ENCODE data around the gene TIGD3.

Gene TIGD3, protein sequence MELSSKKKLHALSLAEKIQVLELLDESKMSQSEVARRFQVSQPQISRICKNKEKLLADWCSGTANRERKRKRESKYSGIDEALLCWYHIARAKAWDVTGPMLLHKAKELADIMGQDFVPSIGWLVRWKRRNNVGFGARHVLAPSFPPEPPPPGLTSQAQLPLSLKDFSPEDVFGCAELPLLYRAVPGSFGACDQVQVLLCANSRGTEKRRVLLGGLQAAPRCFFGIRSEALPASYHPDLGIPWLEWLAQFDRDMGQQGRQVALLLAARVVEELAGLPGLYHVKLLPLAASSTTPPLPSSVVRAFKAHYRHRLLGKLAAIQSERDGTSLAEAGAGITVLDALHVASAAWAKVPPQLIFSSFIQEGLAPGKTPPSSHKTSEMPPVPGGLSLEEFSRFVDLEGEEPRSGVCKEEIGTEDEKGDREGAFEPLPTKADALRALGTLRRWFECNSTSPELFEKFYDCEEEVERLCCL

DNA sequence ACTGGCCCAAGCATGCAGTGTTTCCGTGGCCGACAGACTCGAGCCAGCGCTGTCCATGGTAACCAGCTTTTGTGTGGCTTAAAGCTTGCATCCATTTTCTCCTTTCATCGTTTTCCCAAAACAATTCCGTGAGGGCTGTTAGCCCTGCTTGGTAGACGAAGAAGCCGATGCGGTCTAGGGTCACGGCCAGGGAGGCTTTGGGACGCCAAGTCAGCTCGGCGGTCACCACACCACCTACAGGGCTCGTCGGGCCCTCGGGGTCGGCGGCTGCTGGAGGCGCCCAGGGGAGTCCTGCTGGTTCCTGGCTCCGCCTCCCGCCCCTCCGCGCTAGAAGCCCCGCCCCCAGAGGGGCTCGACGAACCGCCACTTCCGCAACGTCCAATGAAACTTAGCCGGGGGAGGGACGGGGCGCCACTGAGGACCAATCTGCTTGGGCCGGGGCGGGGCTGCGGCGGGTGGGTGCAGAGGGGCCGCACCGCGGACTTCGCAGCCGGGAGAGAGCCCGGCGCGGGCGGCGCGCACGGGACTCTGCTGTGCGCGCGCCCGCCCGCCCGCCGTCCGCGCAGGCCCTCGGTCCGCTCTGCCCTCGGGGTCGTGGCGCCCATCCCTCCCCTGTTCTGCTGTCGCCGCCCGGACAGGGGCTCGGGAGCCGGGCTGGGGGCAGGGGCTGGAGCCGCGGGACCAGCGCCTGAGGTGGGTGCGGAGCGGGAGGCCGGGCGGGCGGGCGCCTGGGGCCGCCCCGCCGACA lies at the start of gene TIGD3:
Gene TIGD3, plus strand, starts transcription at position 487 of the 748 bp plus-strand sequence. CDS start 1,058 bp downstream, outside the sequence.
- peak; percentile 95 for DNase-seq (ENCODE audit: low read depth, low spot score)

GRCh38 chr11:65305501-65306268 lies 48.9 kb upstream of the TIGD3 start:
- no peak for DNase-seq (ENCODE audit: low read depth, low spot score)

DNA sequence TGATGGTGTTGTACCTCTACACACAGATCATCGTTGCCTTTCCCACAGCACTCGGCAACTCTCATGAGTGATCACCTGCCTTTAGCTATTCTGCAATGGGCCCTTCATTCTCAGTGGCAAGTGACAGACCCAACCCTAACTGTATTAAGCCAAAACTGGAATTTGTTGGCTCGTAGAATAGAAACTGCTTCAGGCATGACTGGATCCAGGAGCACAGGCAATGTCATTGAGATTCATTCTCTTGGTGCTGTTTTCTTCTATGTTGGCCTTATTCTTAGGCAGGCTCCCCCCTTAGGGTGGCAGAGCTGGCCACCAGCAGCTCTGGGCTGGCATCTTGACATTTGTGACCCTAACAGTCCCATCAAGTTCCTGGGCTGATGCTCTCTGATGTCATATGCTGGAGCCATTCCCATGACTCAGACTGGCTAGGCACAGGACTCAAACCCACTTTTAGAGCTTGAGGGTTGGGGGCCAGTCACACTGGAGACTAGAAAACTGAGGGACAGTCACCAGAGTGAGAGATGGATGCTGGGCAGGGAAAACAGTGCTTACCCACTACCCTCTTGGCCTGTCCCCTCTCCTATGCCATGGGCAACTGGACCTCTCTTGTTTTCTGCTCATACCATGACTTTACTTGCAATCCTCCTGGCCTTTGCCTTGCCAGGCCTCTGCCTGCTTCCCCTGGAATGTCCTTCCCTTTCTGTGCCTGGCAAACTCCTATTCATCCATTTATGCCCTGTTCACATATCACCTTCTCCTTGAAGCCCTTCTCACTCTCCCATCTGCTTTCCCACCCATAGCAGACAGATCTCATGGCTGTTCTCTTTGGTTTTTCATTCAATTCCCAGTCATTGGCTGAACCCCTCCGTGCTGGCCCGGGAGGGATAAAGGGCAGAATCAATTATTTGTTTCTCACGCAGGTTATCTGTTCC lies 47.0 kb upstream of the TIGD3 start:
- no peak for DNase-seq (ENCODE audit: low read depth, low spot score)

DNA sequence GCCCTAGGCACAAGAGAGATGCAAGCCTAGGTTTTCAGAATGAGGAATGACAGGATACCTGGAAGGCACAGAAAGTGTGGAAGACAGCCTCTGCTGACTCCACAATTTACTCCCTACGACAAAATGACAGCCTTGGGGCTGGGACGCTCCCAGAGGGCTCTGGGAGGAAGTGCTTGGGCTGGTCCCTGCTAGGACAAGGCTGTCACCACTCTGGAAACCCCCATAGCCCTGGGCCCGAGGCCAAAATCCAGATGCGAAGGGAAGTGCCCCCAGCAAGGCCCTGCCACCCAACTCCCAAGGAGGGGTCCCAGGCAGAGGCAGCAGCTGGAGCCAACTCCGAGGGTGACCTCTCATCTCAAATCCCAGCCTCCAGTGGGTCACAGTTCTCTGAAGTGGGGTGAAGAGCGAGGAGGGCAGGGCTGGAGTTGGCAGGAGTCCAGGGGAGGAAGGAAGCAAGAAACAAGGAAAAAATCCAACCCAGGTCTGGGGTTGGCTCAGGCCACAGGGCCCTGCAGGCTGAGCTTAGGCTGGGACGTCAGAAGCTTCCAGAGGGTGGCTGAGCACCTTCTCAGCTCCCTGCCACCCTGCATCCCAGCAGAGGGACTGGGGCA lies 46.2 kb upstream of the TIGD3 start:
- no peak for DNase-seq (ENCODE audit: low read depth, low spot score)

GRCh38 chr11:65309006-65309405 lies 45.5 kb upstream of the TIGD3 start:
- DNase-seq (ENCODE audit: low read depth, low spot score): no peak

DNA sequence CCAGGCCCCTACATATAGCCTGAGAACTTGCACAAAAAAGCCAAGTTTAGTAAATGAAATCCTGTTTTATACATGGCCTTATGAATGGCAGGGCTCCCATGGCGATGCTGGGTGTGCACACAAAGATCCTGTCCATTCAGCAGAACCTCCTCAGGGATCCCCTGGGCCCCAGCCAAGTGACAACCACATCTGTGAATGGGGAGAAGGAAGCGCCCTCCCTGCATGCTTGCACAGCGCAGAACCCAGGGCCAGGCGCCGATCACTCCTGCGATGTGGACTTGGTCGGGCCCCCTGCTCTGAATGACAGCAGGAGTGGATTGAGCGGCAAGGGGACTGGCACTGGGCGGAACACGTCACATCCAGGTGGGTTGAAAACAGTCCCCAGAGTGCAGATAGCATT lies 44.3 kb upstream of the TIGD3 start:
- DNase-seq (ENCODE audit: low read depth, low spot score): no peak

DNA sequence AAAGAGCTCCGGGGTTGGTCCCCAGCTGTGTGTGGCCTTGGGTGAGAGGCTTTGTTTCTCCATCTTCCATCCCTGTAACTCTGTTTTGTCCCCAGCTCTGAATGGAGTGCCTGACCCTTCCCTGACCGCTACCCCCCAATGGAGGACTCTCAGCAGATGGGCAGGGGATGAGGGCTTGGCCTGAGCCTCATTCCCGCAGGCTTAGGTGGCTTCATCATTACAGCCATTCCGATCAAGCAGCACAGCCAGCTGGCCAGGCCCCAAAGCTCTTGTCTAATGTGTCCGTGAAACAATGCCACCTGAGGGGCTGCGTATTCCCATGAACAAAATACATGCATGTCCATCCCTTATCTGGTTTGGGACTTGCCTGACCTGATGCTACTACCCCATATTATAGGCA lies 43.8 kb upstream of the TIGD3 start:
- no peak for DNase-seq (ENCODE audit: low read depth, low spot score)

DNA sequence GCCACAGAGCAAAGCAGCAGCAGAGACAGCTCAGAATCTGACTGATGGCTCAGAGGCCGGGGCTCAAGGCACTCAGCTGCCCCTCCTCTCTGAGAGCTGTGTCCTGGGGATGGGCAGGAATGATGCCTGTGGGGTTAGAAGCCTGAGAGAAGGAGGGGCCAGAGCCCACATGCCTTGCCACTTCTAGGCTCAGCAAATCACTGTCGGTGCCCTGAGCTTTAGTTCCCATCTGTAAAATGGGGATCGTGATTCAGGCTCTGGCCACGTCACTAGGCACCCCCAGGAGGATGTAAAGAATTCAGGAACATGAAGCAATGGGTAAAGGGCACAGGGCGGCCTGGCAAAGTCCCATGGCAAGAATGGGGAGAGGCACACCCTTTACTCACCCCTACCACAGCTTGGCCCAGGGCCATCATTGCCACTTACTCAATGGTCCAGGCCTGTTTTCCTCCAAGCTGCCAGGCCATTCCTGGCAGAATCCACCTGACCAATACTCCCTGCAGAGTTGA lies 43.3 kb upstream of the TIGD3 start:
- no peak for DNase-seq (ENCODE audit: low read depth, low spot score)

GRCh38 chr11:65314501-65315203 lies 39.9 kb upstream of the TIGD3 start, which contains the start of gene CDC42EP2:
Gene CDC42EP2 (plus strand): TSS chr11:65314866. CDS start chr11:65320899, 6,033 bp downstream.
- DNase-seq (ENCODE audit: low read depth, low spot score): peak; percentile 53

DNA sequence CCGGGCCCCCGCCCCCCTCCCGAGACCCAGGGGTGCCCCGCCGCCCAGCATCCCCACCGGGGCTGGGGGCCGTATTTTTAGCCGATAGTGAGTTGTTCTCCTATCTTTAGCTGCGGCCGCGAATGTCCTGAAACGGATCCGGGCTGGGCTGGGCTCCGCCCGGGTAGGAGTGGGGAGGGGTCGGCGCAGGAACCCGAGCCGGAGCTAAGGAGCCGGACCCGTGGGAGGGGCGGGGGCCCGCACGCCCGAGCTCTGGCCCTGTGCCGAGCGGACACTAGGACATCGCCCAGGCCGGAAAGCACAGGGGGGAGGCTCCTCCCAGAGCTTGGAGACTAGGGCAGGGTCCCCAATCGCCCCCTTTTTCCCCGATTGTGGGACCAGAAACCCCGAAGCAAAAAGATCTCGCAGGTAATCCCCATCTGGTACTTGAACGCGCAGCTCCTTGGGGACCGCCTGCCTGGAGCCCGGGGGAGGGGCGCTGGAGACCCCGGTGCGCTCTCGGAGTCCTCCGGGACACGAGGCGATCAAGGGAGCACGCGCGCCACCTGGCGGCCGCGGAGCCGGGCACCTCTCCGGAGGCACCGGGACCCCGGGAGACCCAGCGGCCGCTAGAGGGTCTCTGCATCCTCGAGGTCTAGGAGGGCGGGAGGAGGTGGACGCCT lies 39.2 kb upstream of the TIGD3 start:
- DNase-seq (ENCODE audit: low read depth, low spot score): peak; percentile 62

DNA sequence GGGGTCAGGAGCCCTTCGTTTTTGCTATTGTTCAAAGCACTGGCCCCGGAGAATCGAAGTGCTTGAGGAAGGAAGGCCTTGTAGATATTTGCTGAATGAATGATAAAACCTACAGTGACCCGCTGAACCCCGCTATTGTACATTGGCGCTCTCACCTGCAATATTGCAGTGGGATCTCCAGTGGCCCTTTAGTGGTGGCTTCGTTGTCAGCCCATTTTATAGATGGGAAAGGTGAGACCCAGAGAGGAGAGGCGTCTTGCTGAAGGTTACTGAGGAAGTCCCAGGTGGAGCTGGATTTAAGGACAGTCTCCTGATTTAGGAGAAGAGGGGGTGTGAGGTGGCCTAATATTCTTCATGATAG lies 38.7 kb upstream of the TIGD3 start:
- no peak for DNase-seq (ENCODE audit: low read depth, low spot score)

- DNase-seq (ENCODE audit: low read depth, low spot score): no peak
Observed at GRCh38 chr11:65316227-65317024, 38.1 kb upstream of the TIGD3 start.

DNA sequence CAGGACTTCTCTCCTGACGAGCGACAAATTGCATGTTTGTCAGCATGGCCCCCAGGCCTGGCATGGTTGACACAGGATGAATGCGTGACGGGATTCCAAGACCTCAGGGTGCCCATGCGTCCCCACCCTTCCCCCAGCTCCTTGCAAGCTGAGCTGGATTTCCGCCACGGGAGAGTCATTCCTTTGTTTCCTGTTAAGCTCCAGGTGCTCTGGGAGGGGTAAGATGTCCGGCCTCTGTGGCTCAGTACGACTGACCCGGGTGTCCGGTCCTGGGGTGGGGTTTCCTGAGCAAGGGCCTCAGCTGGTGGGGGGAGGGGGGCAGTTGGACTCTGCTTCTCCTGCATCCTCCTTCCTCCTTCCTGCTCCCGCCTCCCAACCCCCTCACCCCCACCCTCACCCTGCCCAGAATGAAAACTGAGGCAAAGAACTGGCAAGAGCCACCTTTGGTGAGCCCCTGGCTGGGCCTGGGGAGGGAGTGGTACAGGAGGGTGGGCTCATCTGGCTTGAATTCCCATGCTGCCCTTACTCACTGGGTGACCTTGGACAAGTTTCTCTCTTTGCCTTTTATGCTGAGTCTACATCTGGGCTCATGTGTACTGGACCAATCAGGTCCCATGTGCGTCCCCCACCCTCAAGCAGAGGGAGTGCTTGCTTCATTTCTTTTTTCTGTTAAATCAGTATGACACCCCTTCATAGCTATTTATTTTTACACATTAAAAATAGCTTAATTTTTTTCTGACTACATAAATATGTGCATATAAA lies 37.3 kb upstream of the TIGD3 start:
- DNase-seq (ENCODE audit: low read depth, low spot score): no peak

DNA sequence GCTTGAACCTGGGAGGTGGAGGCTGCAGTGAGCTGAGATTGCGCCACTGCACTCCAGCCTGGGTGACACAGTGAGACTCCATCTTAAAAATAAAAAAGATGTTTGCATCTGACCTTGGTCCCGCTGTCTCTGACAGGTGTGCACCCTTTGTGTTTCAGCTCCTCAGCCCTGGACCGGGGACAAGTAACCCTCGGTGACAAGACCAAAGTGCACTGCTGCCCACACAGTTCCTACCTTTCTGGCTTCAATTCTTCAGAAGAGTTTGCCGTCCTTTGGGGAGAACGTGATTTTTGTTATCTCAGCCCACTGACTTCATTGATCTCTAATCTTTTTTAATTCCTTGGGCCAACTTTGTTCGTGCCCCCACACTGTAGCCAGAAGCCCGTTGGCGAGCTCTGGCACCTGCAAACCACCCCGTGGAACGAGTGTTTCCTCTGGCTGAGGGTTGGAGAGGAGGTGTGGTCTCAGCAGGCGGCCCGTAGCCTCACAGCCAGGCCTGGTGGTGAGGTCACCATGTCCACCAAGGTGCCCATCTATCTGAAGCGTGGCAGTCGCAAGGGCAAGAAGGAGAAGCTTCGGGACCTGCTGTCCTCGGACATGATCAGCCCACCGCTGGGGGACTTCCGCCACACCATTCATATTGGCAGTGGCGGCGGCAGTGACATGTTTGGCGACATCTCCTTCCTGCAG lies 34.0 kb upstream of the TIGD3 start:
- no peak for DNase-seq (ENCODE audit: low read depth, low spot score)

- DNase-seq (ENCODE audit: low read depth, low spot score): no peak
Observed at GRCh38 chr11:65321076-65321475, 33.5 kb upstream of the TIGD3 start.

DNA sequence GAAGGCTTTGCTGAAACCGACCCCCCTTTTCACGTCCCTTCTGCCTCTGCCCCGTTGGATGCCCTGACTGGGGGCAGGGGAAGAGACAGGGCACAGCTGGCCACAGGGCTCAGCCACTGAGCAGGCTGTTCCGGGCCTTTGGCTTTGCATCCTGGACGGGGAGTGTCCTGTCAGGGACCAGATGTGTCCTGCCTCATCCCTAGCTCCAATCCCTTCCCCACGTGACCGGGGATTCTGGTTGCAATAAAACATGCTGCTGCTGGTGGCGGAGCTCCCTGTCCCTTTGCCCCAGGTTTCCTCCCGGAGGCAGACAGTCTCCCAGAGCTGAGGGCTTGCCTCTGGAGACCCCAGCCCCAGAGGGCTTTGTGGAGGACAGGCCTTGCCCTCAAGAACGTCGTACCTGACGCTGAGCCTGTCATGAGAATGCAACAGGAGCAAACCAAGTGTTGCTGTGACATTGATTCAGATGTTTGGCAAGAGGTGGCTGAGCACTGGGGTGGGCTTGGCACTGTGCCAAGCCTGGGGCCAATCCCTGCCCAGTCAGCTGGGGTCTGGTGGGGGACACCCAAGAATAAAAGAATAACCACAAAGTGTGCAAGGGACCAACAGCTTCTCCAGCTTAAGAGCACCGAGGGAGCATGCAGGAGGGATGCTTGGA lies 32.6 kb upstream of the TIGD3 start:
- DNase-seq (ENCODE audit: low read depth, low spot score): no peak
